WTC11 (cell line): Measurements from ENCODE around the gene RAB3D. TPM values are rescaled to one million over a fixed set of nuclear protein-coding genes. Genes with fewer than 3 reads are reported as not detected.

Experiments
- ATAC-seq: fragments of 200-7000 bp; cut with Tn5 transposase; 2 replicates; pipeline ENCODE4 v1.10.0; 2021; ENCODE audit warnings: mild to moderate bottlenecking, moderate library complexity
- CTCF ChIA-PET: fragments of 300-600 bp; sonication (Branson Sonifier 250); formaldehyde crosslinking; loops from one replicate; lab custom pipeline; 2021; ENCODE audit warnings: antibody characterized with exemption; lab: Charles Lee
- POLR2A ChIA-PET: fragments of 350-600 bp; sonication (Branson Sonifier 250); formaldehyde crosslinking; loops from one replicate; lab custom pipeline; 2021; ENCODE audit warnings: antibody characterized with exemption; lab: Charles Lee
- DNase-seq: peaks from one replicate; pipeline ENCODE4 v3.0.0; 2021; ENCODE audit warnings: low spot score
- H3K27ac Mint-ChIP-seq: 2 replicates; pipeline ENCODE4 v1.8.0; 2021; ENCODE audit warnings: mixed read lengths
- H3K27me3 Mint-ChIP-seq: 2 replicates; pipeline ENCODE4 v1.8.0; 2021; ENCODE audit warnings: low read depth, mild to moderate bottlenecking, moderate library complexity, mixed read lengths
- H3K36me3 Mint-ChIP-seq: 2 replicates; pipeline ENCODE4 v1.8.0; 2021; ENCODE audit warnings: mixed read lengths
- H3K4me1 Mint-ChIP-seq: 2 replicates; pipeline ENCODE4 v1.8.0; 2022; ENCODE audit warnings: mixed read lengths
- H3K4me3 Mint-ChIP-seq: 2 replicates; pipeline ENCODE4 v1.8.0; 2021; ENCODE audit warnings: mild to moderate bottlenecking, moderate library complexity, mixed read lengths
- H3K9me3 Mint-ChIP-seq: 2 replicates; pipeline ENCODE4 v1.8.0; 2021; ENCODE audit warnings: mixed read lengths
- AR ChIP-seq: fragments of 250-450 bp; sonication (Bioruptor Pico); IDR thresholded peaks from 2 replicates; pipeline ENCODE4 v1.9.0; 2021; ENCODE audit warnings: mild to moderate bottlenecking
- CREM ChIP-seq: sonication (generic); formaldehyde crosslinking; IDR thresholded peaks from 2 replicates; pipeline ENCODE4 v1.8.1; 2022; ENCODE audit warnings: mild to moderate bottlenecking, missing genetic modification reagents, moderate library complexity
- CTCF ChIP-seq: fragments of 200-600 bp; IDR thresholded peaks from 2 replicates; pipeline ENCODE4 v1.8.0; 2022; ENCODE audit warnings: antibody characterized with exemption
- E2F1 ChIP-seq: sonication (generic); formaldehyde crosslinking; IDR thresholded peaks from 2 replicates; pipeline ENCODE4 v1.8.0; 2022; ENCODE audit warnings: mild to moderate bottlenecking, missing genetic modification reagents
- ESRRA ChIP-seq: sonication (generic); formaldehyde crosslinking; IDR thresholded peaks from 2 replicates; pipeline ENCODE4 v1.8.1; 2022; ENCODE audit warnings: mild to moderate bottlenecking, missing genetic modification reagents, borderline replicate concordance
- FOXJ3 ChIP-seq: sonication (generic); formaldehyde crosslinking; IDR thresholded peaks from 2 replicates; pipeline ENCODE4 v1.9.0; 2021; ENCODE audit warnings: missing genetic modification reagents, mild to moderate bottlenecking, borderline replicate concordance
- FOXP4 ChIP-seq: sonication (generic); formaldehyde crosslinking; IDR thresholded peaks from 2 replicates; pipeline ENCODE4 v1.8.0; 2022; ENCODE audit warnings: mild to moderate bottlenecking, missing genetic modification reagents
- GRHL2 ChIP-seq: fragments of 250-450 bp; sonication (Bioruptor Pico); IDR thresholded peaks from 2 replicates; pipeline ENCODE4 v1.8.0; 2022; ENCODE audit warnings: mild to moderate bottlenecking, moderate library complexity; ENCODE audit not compliant: insufficient replicate concordance, severe bottlenecking
- HMGXB4 ChIP-seq: sonication (generic); formaldehyde crosslinking; IDR thresholded peaks from 2 replicates; pipeline ENCODE4 v1.8.1; 2023; ENCODE audit warnings: mild to moderate bottlenecking, moderate library complexity, missing genetic modification reagents
- IRF2 ChIP-seq: sonication (generic); formaldehyde crosslinking; IDR thresholded peaks from 2 replicates; pipeline ENCODE4 v1.8.0; 2022; ENCODE audit warnings: low read depth, missing genetic modification reagents, borderline replicate concordance
- MXD4 ChIP-seq: fragments of 250-450 bp; sonication (Bioruptor Pico); IDR thresholded peaks from 2 replicates; pipeline ENCODE4 v1.8.0; 2021; ENCODE audit warnings: mild to moderate bottlenecking, moderate library complexity, borderline replicate concordance
- NFYB ChIP-seq: sonication (generic); formaldehyde crosslinking; conservative IDR thresholded peaks from 2 replicates; pipeline ENCODE4 v1.8.0; 2022; ENCODE audit warnings: low read depth, missing genetic modification reagents
- NR2C2 ChIP-seq: sonication (generic); formaldehyde crosslinking; IDR thresholded peaks from 2 replicates; pipeline ENCODE4 v1.8.0; 2022; ENCODE audit warnings: mild to moderate bottlenecking, missing genetic modification reagents
- NR3C1 ChIP-seq: sonication (generic); formaldehyde crosslinking; conservative IDR thresholded peaks from 2 replicates; pipeline ENCODE4 v1.8.1; 2023; ENCODE audit warnings: low read depth, mild to moderate bottlenecking, missing genetic modification reagents
- PRRX2 ChIP-seq: fragments of 250-450 bp; sonication (Bioruptor Pico); IDR thresholded peaks from 2 replicates; pipeline ENCODE4 v1.8.0; 2021; ENCODE audit warnings: mild to moderate bottlenecking
- RELA ChIP-seq: sonication (generic); formaldehyde crosslinking; IDR thresholded peaks from 2 replicates; pipeline ENCODE4 v1.8.1; 2022; ENCODE audit warnings: missing genetic modification reagents, mild to moderate bottlenecking, borderline replicate concordance
- TCF7 ChIP-seq: sonication (generic); formaldehyde crosslinking; IDR thresholded peaks from 2 replicates; pipeline ENCODE4 v1.8.0; 2022; ENCODE audit warnings: mild to moderate bottlenecking, low read depth, missing genetic modification reagents, moderate library complexity
- TEAD4 ChIP-seq: sonication (generic); formaldehyde crosslinking; IDR thresholded peaks from 2 replicates; pipeline ENCODE4 v1.8.0; 2022; ENCODE audit warnings: mild to moderate bottlenecking, missing genetic modification reagents
- USF2 ChIP-seq: sonication (generic); formaldehyde crosslinking; IDR thresholded peaks from 2 replicates; pipeline ENCODE4 v1.8.1; 2023; ENCODE audit warnings: mild to moderate bottlenecking, missing genetic modification reagents, moderate library complexity
- ZNF121 ChIP-seq: sonication (generic); formaldehyde crosslinking; IDR thresholded peaks from 2 replicates; pipeline ENCODE4 v1.8.0; 2023; ENCODE audit warnings: missing genetic modification reagents
- ZNF263 ChIP-seq: sonication (generic); formaldehyde crosslinking; IDR thresholded peaks from 2 replicates; pipeline ENCODE4 v1.8.1; 2022; ENCODE audit warnings: low read depth, mild to moderate bottlenecking, moderate library complexity, missing genetic modification reagents
- ZNF423 ChIP-seq: fragments of 250-450 bp; sonication (Bioruptor Pico); IDR thresholded peaks from 2 replicates; pipeline ENCODE4 v2.1.2; 2022; ENCODE audit warnings: mild to moderate bottlenecking, moderate library complexity
- ZNF671 ChIP-seq: fragments of 250-450 bp; sonication (Bioruptor Pico); IDR thresholded peaks from 2 replicates; pipeline ENCODE4 v1.8.0; 2021; ENCODE audit warnings: mild to moderate bottlenecking
- total RNA-seq: library from RNA; stranded (reverse); gene quantifications from 3 replicates; pipeline ENCODE4 v1.2.3, GENCODE V29; 2021

Gene RAB3D
- total RNA-seq, 1 experiment from 2014 or later, result 18.9 TPM

GRCh38 chr19:11332822-11333221, 6.6 kb downstream of the RAB3D start:
- ATAC-seq, result no peak
- H3K4me1 Mint-ChIP-seq, result no peaks in the 10 kb centered on the region
- ChIA-PET POLR2A (no interaction called here), CTCF (no interaction called here)
- peaks cover 21% of the 10 kb centered on the region for H3K36me3 Mint-ChIP-seq
- no peaks in the 10 kb centered on the region for H3K9me3 Mint-ChIP-seq
- no peak overlapping the region for H3K27ac Mint-ChIP-seq
- no peak for DNase-seq
- H3K4me3 Mint-ChIP-seq, result no peak overlapping the region
- TF ChIP-seq USF2 (no peak), ZNF263 (CRISPR knock-in tag) (no peak), PRRX2 (no peak), NFYB (no peak), FOXJ3 (CRISPR knock-in tag) (no peak), FOXP4 (no peak), CREM (no peak), GRHL2 (CRISPR knock-in tag) (no peak), NR3C1 (no peak), E2F1 (CRISPR knock-in tag) (no peak), HMGXB4 (CRISPR knock-in tag) (no peak)
- no peaks in the 10 kb centered on the region for H3K27me3 Mint-ChIP-seq

GRCh38 chr19:11331502-11331901, 8.0 kb downstream of the RAB3D start:
- ChIA-PET CTCF (no interaction called here), POLR2A (no interaction called here)
- Mint-ChIP-seq H3K36me3 (peaks cover 21% of the 10 kb centered on the region), H3K27me3 (no peaks in the 10 kb centered on the region), H3K27ac (no peak overlapping the region), H3K4me1 (no peaks in the 10 kb centered on the region), H3K4me3 (no peak overlapping the region), H3K9me3 (no peaks in the 10 kb centered on the region)
- ATAC-seq, result no peak
- TF ChIP-seq ZNF423 (CRISPR knock-in tag) (no peak), CTCF (no peak), TEAD4 (CRISPR knock-in tag) (no peak), USF2 (no peak), MXD4 (CRISPR knock-in tag) (no peak), NR2C2 (CRISPR knock-in tag) (no peak), ZNF671 (CRISPR knock-in tag) (no peak), IRF2 (CRISPR knock-in tag) (no peak), ESRRA (no peak), ZNF121 (CRISPR knock-in tag) (no peak), TCF7 (CRISPR knock-in tag) (no peak), RELA (CRISPR knock-in tag) (no peak), AR (CRISPR knock-in tag) (no peak), PRRX2 (no peak)
- DNase-seq, result no peak
